Parathyroid adenoma (tissue), 2 donors: ENCODE measurements around the gene LZIC.

ENCODE experiments used
- H2AFZ ChIP-seq: fragments of 300-600 bp; sonication (generic); one replicate; pipeline ENCODE4 v1.7.0; 2017; ENCODE audit warnings: antibody characterized with exemption, mild to moderate bottlenecking
- H3K27ac ChIP-seq: fragments of 300-600 bp; sonication (generic); one replicate; pipeline ENCODE4 v1.7.0; 2017
- H3K27me3 ChIP-seq: fragments of 300-600 bp; sonication (generic); one replicate; pipeline ENCODE4 v1.7.0; 2017; ENCODE audit warnings: low read length; ENCODE audit not compliant: control insufficient read depth, insufficient read depth
- H3K36me3 ChIP-seq: fragments of 300-600 bp; sonication (generic); one replicate; pipeline ENCODE4 v1.7.0; 2017; ENCODE audit warnings: low read length; ENCODE audit not compliant: control insufficient read depth, insufficient read depth
- H3K4me1 ChIP-seq: fragments of 300-600 bp; sonication (generic); one replicate; pipeline ENCODE4 v1.7.0; 2017; ENCODE audit warnings: control low read depth
- H3K4me2 ChIP-seq: fragments of 300-600 bp; sonication (generic); one replicate; pipeline ENCODE4 v1.7.0; 2017; ENCODE audit warnings: low read length
- H3K4me3 ChIP-seq: fragments of 300-600 bp; sonication (generic); one replicate; pipeline ENCODE4 v1.7.0; 2017; ENCODE audit warnings: low read depth, low read length
- H3K79me2 ChIP-seq: fragments of 300-600 bp; sonication (generic); one replicate; pipeline ENCODE4 v1.7.0; 2017; ENCODE audit warnings: control low read depth
- H3K9ac ChIP-seq: fragments of 300-600 bp; sonication (generic); one replicate; pipeline ENCODE4 v1.7.0; 2017; ENCODE audit warnings: mild to moderate bottlenecking
- H3K9me3 ChIP-seq: fragments of 300-600 bp; sonication (generic); one replicate; pipeline ENCODE4 v1.7.0; 2017; ENCODE audit warnings: low read length; ENCODE audit not compliant: control insufficient read depth
- TF ChIP-seq, protein P1 (sequence below): fragments of 300-600 bp; sonication (generic); IDR thresholded peaks from one replicate; pipeline ENCODE4 v1.7.0; 2017; ENCODE audit warnings: antibody characterized with exemption, mild to moderate bottlenecking
- donor health status: primary hyperparathyroidism.

Gene LZIC

DNA sequence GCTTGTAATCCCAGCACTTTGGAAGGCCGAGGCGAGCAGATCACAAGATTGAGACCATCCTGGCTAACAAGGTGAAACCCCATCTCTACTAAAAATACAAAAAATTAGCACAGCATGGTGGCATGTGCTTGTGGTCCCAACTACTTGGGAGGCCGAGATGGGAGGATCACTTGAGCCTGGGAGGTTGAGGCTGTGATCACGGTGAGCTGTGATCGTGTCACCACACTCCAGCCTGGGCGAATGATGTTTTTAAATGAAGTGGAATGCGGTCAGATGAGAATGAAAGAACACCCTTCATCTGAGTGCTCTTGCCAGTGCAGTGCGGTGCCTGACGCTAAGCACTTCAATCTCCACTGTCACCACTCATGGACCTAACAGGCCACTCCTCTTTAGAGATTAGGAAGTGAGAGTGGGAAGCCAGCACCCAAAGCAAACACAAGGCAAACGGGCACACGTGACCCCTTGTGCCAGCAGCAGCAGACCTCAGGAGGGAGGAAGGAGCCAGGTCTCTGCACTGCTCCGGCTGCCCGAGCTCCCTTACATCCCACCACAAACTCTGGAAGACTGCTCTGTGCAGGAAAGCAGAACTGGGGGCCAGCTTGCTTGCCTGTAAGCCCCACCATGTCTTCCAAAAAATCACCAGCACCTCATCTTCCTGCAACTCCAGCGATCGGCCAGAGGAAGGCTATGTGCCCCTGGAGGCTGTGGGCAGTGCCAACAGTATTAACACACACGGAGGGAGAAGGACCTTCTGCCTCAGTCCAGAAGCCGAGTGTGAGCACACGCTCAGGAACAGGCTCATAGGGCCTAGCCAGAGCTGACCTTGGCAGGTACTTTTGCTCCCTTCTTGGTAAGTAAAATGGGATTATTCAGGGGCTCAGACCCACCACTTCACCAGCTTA lies 42.8 kb downstream of the LZIC start:
- no peaks in the 10 kb centered on the region for H3K79me2 ChIP-seq
- H3K9me3 ChIP-seq, result no peaks in the 10 kb centered on the region
- no peak overlapping the region for H3K4me2 ChIP-seq
- no peak overlapping the region for H3K9ac ChIP-seq
- TF ChIP-seq, protein P1, sequence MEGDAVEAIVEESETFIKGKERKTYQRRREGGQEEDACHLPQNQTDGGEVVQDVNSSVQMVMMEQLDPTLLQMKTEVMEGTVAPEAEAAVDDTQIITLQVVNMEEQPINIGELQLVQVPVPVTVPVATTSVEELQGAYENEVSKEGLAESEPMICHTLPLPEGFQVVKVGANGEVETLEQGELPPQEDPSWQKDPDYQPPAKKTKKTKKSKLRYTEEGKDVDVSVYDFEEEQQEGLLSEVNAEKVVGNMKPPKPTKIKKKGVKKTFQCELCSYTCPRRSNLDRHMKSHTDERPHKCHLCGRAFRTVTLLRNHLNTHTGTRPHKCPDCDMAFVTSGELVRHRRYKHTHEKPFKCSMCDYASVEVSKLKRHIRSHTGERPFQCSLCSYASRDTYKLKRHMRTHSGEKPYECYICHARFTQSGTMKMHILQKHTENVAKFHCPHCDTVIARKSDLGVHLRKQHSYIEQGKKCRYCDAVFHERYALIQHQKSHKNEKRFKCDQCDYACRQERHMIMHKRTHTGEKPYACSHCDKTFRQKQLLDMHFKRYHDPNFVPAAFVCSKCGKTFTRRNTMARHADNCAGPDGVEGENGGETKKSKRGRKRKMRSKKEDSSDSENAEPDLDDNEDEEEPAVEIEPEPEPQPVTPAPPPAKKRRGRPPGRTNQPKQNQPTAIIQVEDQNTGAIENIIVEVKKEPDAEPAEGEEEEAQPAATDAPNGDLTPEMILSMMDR, result no peak
- H3K27ac ChIP-seq, result peak overlapping the region; percentile 56
- H3K4me3 ChIP-seq, result no peak overlapping the region
- no peak overlapping the region for H2AFZ ChIP-seq
- H3K36me3 ChIP-seq, result no peaks in the 10 kb centered on the region
- peaks cover 4% of the 10 kb centered on the region for H3K4me1 ChIP-seq
- no peaks in the 10 kb centered on the region for H3K27me3 ChIP-seq

DNA sequence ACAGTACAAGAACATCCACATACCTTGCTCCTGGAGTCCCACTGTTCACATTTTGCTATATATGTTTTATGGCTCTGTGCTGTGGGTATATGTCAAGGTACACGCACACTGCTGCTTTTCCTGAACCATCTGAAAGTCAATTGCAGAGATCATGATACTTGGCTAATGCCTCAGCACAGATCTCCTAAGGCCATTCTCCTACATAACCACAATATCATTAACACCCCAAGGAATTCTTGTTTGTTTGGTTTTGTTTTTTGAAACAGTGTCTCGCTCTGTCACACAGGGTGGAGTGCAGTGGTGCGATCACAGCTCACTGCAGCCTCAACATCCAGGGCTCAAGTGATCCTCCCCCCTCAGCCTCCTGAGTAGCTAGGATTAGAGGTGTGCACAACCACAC lies 49.1 kb downstream of the LZIC start:
- Histone ChIP-seq H3K4me3 (no peak overlapping the region), H3K27ac (no peak overlapping the region), H3K27me3 (no peaks in the 10 kb centered on the region), H3K36me3 (no peaks in the 10 kb centered on the region), H3K4me1 (no peaks in the 10 kb centered on the region), H3K79me2 (peaks cover 4% of the 10 kb centered on the region), H3K9ac (no peak overlapping the region), H2AFZ (no peak overlapping the region), H3K4me2 (no peak overlapping the region), H3K9me3 (no peaks in the 10 kb centered on the region)
- TF ChIP-seq, protein P1, result no peak

DNA sequence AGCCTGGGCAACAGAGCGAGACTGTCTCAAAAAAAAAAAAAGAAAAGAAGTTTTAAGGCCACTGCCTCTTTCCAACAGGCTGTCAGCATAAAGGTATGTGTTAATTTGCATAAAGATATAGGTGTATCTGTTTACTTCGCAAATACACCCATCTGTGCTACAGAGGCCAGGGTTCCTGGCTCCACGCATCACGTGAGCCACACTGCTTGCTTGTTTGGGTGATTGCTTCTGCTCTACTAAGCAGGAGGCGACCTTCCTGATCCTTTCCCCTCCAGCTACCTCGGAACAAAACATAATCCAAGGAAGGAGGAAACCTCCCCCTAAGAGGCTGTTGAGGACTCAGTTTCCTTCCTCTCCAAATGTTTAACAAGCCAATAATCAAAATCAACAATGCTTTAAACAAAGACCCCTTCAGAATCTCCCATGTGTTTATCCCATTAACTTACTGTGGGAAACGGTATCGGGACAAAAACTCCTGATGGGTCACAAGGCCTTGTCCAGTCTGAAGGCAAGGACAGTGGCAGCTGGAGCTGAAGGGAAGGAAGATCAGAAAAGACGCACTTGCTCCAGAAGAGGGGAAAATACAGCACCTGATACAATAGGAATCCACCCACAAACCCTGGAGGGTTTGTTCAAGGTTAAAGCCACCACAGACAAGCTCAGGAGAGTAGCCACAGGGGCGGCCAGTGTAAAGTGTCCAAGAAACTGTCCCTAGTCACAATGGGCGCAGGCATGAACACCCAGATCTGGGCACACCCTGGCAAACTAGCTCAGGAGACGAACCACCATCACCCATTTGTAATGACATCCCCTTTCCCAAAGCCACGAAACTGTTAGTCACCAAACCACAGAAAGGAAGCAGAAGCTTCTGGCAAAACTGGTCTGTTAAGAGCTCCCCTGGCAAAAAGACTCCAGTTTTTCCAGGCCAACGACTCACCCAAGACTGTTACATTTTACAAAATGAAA lies 50.3 kb downstream of the LZIC start:
- H3K4me2 ChIP-seq, result no peak overlapping the region
- no peaks in the 10 kb centered on the region for H3K4me1 ChIP-seq
- peaks cover 4% of the 10 kb centered on the region for H3K79me2 ChIP-seq
- no peak overlapping the region for H2AFZ ChIP-seq
- TF ChIP-seq, protein P1, result no peak
- no peak overlapping the region for H3K9ac ChIP-seq
- H3K4me3 ChIP-seq, result no peak overlapping the region
- no peaks in the 10 kb centered on the region for H3K36me3 ChIP-seq
- no peaks in the 10 kb centered on the region for H3K27me3 ChIP-seq
- no peaks in the 10 kb centered on the region for H3K9me3 ChIP-seq
- H3K27ac ChIP-seq, result no peak overlapping the region

DNA sequence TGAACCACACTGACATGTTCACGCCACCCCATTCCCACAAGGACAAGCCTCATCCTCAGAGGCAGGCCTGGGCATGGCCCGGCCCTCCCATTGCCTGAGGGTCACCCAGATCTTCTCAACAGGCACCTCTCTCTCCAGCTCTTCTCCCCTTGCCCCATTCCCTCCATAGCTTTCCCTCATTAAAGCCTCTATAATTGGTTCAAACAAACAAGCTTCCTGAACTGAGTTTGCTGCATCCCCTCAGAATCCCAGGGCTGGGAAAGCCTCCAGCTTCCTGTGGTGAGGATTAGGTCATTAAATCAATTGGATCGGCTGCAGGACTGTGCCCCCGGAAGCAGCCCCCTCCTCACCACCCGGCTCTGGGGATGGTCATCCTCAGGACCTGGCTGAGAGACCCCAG lies 52.0 kb downstream of the LZIC start:
- no peak overlapping the region for H3K4me3 ChIP-seq
- H3K79me2 ChIP-seq, result peaks cover 4% of the 10 kb centered on the region
- H3K9ac ChIP-seq, result no peak overlapping the region
- no peak overlapping the region for H3K27ac ChIP-seq
- H3K4me2 ChIP-seq, result no peak overlapping the region
- H3K9me3 ChIP-seq, result no peaks in the 10 kb centered on the region
- H3K4me1 ChIP-seq, result no peaks in the 10 kb centered on the region
- no peaks in the 10 kb centered on the region for H3K36me3 ChIP-seq
- TF ChIP-seq, protein P1, result no peak
- H3K27me3 ChIP-seq, result no peaks in the 10 kb centered on the region
- no peak overlapping the region for H2AFZ ChIP-seq
